Measurements from ENCODE around the gene DAO.

DAO gene

GRCh38 chr12:108876550-108876949, 3.3 kb upstream of the DAO start:
- no peak for DNase-seq

- no peak for DNase-seq
These were observed 2.1 kb downstream of the DAO start for GRCh38 chr12:108881953-108882352.

- DNase-seq = no peak
These were observed 4.5 kb downstream of the DAO start for GRCh38 chr12:108884116-108885012.

- no peak for DNase-seq
These were observed 7.2 kb downstream of the DAO start for GRCh38 chr12:108886873-108887629.

- DNase-seq = no peak
These were observed 8.1 kb downstream of the DAO start for GRCh38 chr12:108888031-108888430.

GRCh38 chr12:108890208-108890607, 10.3 kb downstream of the DAO start:
- DNase-seq = no peak

- no peak for DNase-seq
These were observed 15.4 kb downstream of the DAO start for GRCh38 chr12:108895220-108895802.

- no peak for DNase-seq
These were observed 16.4 kb downstream of the DAO start for GRCh38 chr12:108896336-108896735.

- no peak for DNase-seq
These were observed 16.9 kb downstream of the DAO start for GRCh38 chr12:108896817-108897216.

- DNase-seq = no peak
These were observed 19.3 kb downstream of the DAO start for GRCh38 chr12:108899145-108899544.

GRCh38 chr12:108905725-108906124, 25.8 kb downstream of the DAO start:
- no peak for DNase-seq

- DNase-seq = no peak
These were observed 27.1 kb downstream of the DAO start for GRCh38 chr12:108906971-108907370.

- no peak for DNase-seq
These were observed 28.0 kb downstream of the DAO start for GRCh38 chr12:108907839-108908351.

GRCh38 chr12:108910336-108910735, 30.4 kb downstream of the DAO start:
- no peak for DNase-seq

- no peak for DNase-seq
These were observed 32.0 kb downstream of the DAO start for GRCh38 chr12:108911915-108912314.

GRCh38 chr12:108912361-108912760, 32.5 kb downstream of the DAO start:
- DNase-seq = no peak

GRCh38 chr12:108914121-108914531, 34.2 kb downstream of the DAO start:
- no peak for DNase-seq

- DNase-seq = no peak
These were observed 35.8 kb downstream of the DAO start for GRCh38 chr12:108915632-108916133.

GRCh38 chr12:108916336-108916735, 36.4 kb downstream of the DAO start:
- no peak for DNase-seq

GRCh38 chr12:108918206-108918605, 38.3 kb downstream of the DAO start:
- no peak for DNase-seq

- no peak for DNase-seq
These were observed 39.2 kb downstream of the DAO start for GRCh38 chr12:108918960-108919642.

- DNase-seq = no peak
These were observed 42.1 kb downstream of the DAO start for GRCh38 chr12:108921946-108922345.

- DNase-seq = no peak
These were observed 43.0 kb downstream of the DAO start for GRCh38 chr12:108922918-108923317.

Measured in NCI-H1417 treated with DMSO at 0.1 percent for 48 hours (cell line).